Measurements from ENCODE around the gene CFAP251.

GRCh38 chr12:121942145-121942718 lies 23.8 kb downstream of the CFAP251 start:
- no peak for TF ChIP-seq CTCF (IDR thresholded peaks at IDR 0.05)
- no peak for TF ChIP-seq POLR2AphosphoS5 (IDR thresholded peaks at IDR 0.05)
- no peak for TF ChIP-seq EP300 (IDR thresholded peaks at IDR 0.05)
- no peak for TF ChIP-seq POLR2A (IDR thresholded peaks at IDR 0.05)

All from stomach (tissue), 4 donors.